SHP77 treated with DMSO at 0.1 percent for 48 hours (cell line): ENCODE results near the gene ACTR1A.
"Not testable (repeated sequence)": the region's sequence is repeated elsewhere in the genome, so short reads cannot be mapped to it uniquely, and the experiment has no call there.

ENCODE experiments used
- DNase-seq: peaks from one replicate; lab custom pipeline; 2025; lab: John Stamatoyannopoulos, UW

The ACTR1A gene

GRCh38 chr10:102514487-102515311 lies 12.2 kb upstream of the ACTR1A start:
- no peak for DNase-seq

- no peak for DNase-seq
These were observed 9.2 kb upstream of the ACTR1A start for GRCh38 chr10:102511583-102512274.

DNA sequence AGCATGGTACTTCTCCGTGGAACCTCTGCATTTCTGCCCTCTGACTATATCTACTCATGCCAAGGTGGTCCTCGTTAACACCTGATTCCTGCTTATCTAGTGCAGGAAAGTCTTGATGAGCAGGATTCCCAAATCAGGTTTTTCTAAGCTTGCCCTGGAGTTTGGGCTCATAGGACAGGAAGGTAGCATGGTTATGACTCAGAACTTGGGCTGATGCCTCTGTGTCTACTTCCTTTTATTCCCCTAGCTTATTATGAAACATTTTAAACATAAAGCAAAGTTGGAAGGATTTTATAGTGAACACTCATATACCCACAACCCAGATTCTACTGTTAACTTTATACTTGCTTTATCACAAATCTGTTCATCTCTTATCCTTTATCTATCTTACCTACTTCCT lies 6.9 kb upstream of the ACTR1A start:
- no peak for DNase-seq

GRCh38 chr10:102508506-102508905 lies 6.0 kb upstream of the ACTR1A start:
- DNase-seq = no peak

DNA sequence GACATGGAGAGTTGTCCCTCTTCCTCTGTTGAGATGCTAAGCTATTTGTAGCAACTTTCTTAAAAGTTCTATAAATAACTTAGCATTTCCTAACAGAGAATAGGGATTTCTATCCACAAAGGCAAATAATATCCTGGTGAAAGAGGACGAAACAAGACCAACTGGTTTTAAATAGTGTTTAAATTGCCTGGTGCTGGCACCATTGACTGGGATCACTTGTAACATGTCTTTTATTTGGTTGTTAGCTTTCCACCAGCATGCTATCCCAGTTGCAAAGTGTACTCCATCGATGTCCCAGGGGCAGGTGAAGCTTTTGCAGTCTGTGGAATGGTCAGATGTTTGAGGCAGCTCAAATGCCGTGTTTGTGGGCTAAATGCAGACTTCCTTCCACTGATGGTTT lies 5.0 kb upstream of the ACTR1A start:
- DNase-seq = no peak

GRCh38 chr10:102505462-102506115 lies 3.1 kb upstream of the ACTR1A start:
- peak; percentile 4 for DNase-seq

DNA sequence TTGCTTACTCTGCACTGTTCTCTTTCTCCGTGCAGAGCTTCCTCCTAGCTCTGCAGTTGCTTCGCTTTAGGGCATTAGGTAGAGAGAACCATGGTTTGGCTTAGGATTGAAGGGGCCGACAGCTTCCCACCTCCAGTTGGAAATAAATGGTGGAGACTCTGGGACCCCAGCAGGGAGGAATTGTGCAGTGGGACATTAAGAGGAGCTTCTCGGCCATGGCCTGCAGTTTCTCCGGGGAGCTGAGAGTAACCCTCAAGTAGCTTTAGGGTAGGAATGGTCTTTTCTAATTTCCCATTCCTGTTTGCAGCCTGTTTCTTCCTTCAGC lies 2.4 kb upstream of the ACTR1A start:
- no peak for DNase-seq

GRCh38 chr10:102504179-102504975 lies 1.9 kb upstream of the ACTR1A start:
- DNase-seq = no peak

DNA sequence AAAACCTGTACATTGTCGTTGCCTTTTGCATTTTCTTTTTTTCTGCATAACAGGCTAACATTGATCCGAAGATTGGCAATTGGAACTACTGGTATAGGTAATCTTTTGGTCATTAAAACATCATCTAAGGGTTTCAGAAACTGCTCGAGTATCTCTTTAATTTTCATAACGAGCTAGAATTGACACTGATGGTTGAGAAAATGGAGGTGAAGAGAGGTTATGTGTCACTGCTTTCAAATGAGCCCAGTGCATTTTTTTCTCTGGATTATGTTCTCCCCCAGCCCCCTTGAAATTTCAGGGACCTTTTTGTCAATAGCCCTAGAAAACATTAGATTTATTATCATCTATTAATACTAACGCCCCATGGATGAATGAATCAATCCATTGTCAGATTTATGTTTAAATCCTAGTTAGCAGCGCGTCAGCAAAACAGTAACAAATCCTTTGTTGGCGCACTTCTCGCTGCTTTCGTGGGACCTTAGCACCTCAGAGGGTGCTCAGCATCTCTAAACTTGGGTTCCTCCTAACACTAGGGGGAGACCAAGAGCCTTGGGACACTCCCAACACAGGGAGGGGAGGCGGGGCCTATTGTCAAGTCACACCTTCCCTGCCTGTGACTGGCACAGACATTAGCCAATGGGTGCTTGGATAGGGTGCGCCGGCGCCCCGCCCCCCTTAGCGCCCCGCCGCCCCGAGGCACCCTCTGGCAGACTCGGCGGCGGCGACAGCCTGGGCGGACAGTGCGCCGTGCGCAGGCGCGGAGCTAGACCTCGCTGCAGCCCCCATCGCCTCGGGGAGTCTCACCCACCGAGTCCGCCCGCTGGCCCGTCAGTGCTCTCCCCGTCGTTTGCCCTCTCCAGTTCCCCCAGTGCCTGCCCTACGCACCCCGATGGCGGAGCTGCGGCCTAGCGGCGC lies 1.0 kb upstream of the ACTR1A start, which contains the start of gene SUFU:
Gene SUFU (plus strand): TSS at position 709 of the 915 bp plus-strand sequence. CDS start 181 bp downstream, at position 890.
- peak; percentile 89 for DNase-seq

GRCh38 chr10:102502029-102502336 lies 529 bp downstream of the ACTR1A start:
- DNase-seq = peak; percentile 92

DNA sequence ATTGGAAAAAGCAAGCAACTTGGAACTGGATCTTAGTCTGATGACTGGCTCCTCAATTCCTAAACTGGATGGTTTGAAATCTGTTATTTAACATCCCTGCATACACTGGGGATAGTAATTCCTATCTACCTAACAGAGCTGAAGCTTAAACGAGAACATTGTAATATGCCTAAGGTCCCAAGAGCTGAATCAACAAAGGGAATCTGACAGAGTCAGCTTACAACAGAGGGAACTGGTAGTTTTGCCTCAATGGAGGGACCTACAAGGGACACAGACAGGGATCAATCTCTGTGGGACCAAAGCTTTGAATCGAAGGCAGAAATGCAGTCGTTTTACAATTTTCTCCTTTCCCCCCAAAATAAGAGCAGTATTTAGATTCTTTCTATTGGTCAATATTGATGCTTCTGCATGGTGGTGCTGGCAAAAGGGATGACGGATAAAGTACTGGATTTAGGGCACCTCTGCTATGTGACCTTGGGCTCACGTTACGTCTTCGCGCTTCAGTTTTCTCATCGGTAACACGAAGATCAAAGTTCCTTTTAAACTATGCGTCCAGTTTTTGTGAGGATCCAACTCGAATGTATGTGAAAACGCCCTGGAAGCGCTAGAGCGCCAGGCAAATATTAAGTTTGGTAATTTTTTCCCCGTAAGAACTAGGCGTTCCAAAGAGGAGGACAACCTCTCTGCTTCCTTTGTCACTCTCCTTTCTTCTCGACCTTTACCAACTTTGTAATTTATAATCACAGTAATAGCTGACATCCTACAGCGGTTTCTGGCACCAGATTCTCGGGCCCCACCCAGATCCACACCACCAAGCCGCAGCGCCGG lies 1.1 kb downstream of the ACTR1A start:
- DNase-seq = no peak

GRCh38 chr10:102500686-102501085 lies 1.8 kb downstream of the ACTR1A start:
- not testable (repeated sequence) for DNase-seq

DNA sequence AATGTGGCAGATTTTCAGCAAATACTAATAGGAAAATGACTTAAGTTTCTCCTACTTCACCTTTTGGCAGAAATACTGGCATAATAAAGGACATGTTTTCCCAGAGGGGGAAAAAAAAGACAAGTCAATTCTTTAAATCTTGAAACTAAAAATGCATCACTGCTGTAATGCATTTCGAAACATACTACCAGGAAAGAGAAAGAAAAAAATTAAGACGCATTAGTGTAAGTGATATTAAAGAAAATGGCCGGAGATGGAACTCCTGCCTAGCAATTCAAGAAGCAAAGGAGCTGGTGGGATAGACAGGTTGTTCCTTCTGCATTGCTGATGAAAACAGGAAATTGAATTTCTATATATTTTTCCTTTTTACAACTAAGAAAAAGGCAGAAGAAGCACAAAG lies 3.2 kb downstream of the ACTR1A start:
- DNase-seq = no peak

DNA sequence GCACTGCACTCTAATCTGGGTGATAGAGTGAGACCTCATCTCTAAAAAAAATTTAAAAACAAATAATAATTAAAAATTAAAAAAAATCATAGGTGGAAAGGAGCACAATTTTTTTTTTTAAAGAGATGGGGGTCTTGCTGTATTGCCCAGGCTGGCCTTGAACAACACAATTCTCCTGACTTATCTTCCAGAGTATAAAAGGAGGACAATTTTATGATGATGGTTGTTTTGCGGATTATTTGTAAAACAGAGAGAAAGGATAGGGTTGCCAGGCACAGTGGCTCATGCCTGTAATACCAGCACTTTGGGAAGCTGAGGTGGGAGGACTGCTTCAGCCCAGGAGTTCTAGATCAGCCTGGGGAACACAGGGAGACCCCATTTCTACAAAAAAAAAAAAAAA lies 5.0 kb downstream of the ACTR1A start:
- no peak for DNase-seq

DNA sequence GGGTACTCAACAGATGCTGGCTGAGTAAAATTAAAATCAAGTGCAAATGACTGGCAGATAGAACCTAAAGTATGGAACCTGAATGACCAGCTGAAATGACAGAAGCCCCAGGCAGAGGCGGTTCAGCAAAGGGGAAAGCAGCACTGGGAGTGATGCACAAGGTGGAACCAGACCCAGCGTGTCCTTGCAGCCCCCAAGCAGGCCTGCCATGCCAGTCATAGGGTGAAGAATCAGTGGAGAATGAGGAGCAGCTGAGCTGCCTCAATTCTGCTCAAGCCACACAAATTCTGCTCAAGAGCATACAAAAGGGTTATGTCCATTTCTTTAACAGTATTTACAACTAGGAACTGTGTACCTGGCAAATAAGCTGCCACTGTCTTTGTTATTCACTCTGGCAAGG lies 8.7 kb downstream of the ACTR1A start:
- no peak for DNase-seq

GRCh38 chr10:102492983-102493382 lies 9.5 kb downstream of the ACTR1A start:
- DNase-seq = no peak

GRCh38 chr10:102492344-102492939 lies 10.1 kb downstream of the ACTR1A start:
- no peak for DNase-seq

DNA sequence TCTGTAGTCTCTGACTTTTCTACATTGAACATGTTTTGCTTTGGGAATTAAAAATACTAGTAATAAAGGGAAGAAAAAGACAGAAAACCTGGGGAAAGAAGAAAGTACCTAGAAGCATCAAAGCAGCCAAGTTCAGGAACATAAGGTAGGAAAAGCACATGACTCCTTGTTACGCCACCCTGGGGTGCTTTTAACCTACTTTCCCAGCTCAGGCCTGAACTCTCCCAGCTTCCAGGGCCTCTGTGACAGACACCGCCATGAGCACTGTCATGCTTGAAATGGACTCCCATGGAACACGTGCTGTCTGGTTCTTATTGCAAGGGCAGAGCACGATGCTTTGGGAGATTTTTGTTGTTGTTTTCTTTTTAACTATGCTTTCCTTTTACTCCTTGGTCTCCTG lies 11.4 kb downstream of the ACTR1A start:
- DNase-seq = no peak

DNA sequence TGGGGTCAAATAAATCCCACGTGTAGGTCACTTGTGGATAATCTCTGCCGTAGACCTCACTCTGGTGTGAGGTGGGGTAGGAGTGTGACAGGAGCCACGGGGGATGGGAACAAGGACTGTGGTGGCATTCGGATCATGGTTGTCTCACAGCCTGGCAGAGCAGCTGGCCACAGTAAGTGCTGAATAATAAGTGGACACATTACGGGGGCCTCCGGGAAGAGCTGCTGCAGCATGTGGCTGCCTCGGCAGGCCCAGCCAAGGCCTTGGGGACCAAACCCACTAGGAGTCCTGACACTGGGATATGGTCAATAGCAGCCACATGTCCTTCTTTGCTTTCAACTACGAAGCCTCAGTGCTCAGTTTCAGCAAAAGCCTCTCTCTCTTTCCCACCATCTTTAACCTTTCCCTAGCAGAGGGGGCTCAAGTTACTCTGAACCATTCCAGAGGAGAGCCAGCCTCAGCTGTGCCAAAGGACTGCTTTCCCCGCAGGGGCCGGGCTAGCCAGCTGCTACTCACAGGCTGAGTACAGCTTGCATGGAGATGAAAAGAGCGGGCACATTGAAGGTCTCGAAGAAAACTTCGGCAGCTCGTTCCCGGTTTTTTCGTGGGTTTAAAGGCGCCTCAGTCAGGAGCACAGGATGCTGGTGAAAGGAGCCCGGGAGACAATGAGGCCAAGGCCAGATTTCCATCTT lies 17.3 kb downstream of the ACTR1A start:
- DNase-seq = no peak
